ENCODE results near the gene DPYD.

DNA sequence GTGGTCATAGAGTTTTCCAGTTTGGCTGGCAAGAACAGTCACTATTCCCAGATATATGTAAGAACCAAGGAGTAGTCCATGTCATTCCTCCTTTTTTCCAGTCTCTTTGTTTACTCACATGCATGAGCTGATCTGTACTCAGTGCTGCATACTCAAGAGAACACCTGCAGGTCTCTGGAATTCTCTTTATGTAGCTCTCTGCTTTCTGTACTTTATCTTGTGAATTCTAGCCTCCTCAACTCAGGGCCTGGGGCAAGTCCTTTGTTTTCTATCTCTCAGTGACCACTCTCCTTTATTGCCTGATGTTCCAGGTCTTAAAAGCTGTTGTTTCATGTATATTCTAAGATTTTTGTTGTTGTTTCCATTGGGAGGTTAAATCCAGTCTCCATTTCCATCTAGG is 478.9 kb downstream of the DPYD start:
- TF ChIP-seq, protein P1, sequence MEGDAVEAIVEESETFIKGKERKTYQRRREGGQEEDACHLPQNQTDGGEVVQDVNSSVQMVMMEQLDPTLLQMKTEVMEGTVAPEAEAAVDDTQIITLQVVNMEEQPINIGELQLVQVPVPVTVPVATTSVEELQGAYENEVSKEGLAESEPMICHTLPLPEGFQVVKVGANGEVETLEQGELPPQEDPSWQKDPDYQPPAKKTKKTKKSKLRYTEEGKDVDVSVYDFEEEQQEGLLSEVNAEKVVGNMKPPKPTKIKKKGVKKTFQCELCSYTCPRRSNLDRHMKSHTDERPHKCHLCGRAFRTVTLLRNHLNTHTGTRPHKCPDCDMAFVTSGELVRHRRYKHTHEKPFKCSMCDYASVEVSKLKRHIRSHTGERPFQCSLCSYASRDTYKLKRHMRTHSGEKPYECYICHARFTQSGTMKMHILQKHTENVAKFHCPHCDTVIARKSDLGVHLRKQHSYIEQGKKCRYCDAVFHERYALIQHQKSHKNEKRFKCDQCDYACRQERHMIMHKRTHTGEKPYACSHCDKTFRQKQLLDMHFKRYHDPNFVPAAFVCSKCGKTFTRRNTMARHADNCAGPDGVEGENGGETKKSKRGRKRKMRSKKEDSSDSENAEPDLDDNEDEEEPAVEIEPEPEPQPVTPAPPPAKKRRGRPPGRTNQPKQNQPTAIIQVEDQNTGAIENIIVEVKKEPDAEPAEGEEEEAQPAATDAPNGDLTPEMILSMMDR (IDR thresholded peaks at IDR 0.05) = no peak
- TF ChIP-seq POLR2A (IDR thresholded peaks at IDR 0.05) = no peak

All from uterus (tissue), 2 donors.